ENCODE data around the gene CABLES2.

Gene CABLES2

GRCh38 chr20:62418709-62419487 is 11.8 kb upstream of the CABLES2 start:
- no peak for DNase-seq (ENCODE audit: low read depth)

- DNase-seq (ENCODE audit: low read depth): no peak
Measured at GRCh38 chr20:62417981-62418708, 11.1 kb upstream of the CABLES2 start.

- no peak for DNase-seq (ENCODE audit: low read depth)
Measured at GRCh38 chr20:62416651-62417637, 9.9 kb upstream of the CABLES2 start.

GRCh38 chr20:62415354-62416111 is 8.4 kb upstream of the CABLES2 start:
- no peak for DNase-seq (ENCODE audit: low read depth)

- DNase-seq (ENCODE audit: low read depth): no peak
Measured at GRCh38 chr20:62413896-62414481, 6.9 kb upstream of the CABLES2 start.

GRCh38 chr20:62413025-62413570 is 6.0 kb upstream of the CABLES2 start:
- DNase-seq (ENCODE audit: low read depth): no peak

- no peak for DNase-seq (ENCODE audit: low read depth)
Measured at GRCh38 chr20:62412194-62413024, 5.3 kb upstream of the CABLES2 start.

GRCh38 chr20:62411479-62412193 is 4.6 kb upstream of the CABLES2 start:
- DNase-seq (ENCODE audit: low read depth): no peak

- DNase-seq (ENCODE audit: low read depth): no peak
Measured at GRCh38 chr20:62410746-62411478, 3.8 kb upstream of the CABLES2 start.

GRCh38 chr20:62409931-62410745 is 3.1 kb upstream of the CABLES2 start:
- DNase-seq (ENCODE audit: low read depth): no peak

GRCh38 chr20:62409086-62409853 is 2.2 kb upstream of the CABLES2 start:
- no peak for DNase-seq (ENCODE audit: low read depth)

GRCh38 chr20:62408640-62409039 is 1.6 kb upstream of the CABLES2 start:
- DNase-seq (ENCODE audit: low read depth): no peak

GRCh38 chr20:62408055-62408454 is 970 bp upstream of the CABLES2 start:
- DNase-seq (ENCODE audit: low read depth): no peak

GRCh38 chr20:62406635-62407176 is 379 bp downstream of the CABLES2 start:
- DNase-seq (ENCODE audit: low read depth): no peak

- DNase-seq (ENCODE audit: low read depth): no peak
Measured at GRCh38 chr20:62405981-62406513, 1.0 kb downstream of the CABLES2 start.
